KMS-11 (cell line): ENCODE results near the gene BLCAP.

Experiments used
- H2AFZ ChIP-seq: fragments of 200-600 bp; sonication (generic); 2 replicates; pipeline ENCODE4 v1.6.1; 2016; ENCODE audit warnings: antibody characterized with exemption, mixed run types, low read depth
- H3K27ac ChIP-seq: fragments of 200-600 bp; sonication (generic); 2 replicates; pipeline ENCODE4 v1.6.1; 2016; ENCODE audit warnings: mild to moderate bottlenecking, mixed run types
- H3K27me3 ChIP-seq: fragments of 200-600 bp; sonication (generic); 2 replicates; pipeline ENCODE4 v1.6.1; 2017; ENCODE audit warnings: mild to moderate bottlenecking, low read depth, mixed run types, moderate library complexity; ENCODE audit not compliant: insufficient read depth
- H3K36me3 ChIP-seq: fragments of 200-600 bp; sonication (generic); 2 replicates; pipeline ENCODE4 v1.6.1; 2017; ENCODE audit warnings: mild to moderate bottlenecking, mixed run types; ENCODE audit not compliant: insufficient read depth
- H3K4me1 ChIP-seq: fragments of 200-600 bp; sonication (generic); 2 replicates; pipeline ENCODE4 v1.6.1; 2016; ENCODE audit warnings: mild to moderate bottlenecking, low read depth, mixed run types; ENCODE audit not compliant: poor library complexity, severe bottlenecking
- H3K4me2 ChIP-seq: fragments of 200-600 bp; sonication (generic); 2 replicates; pipeline ENCODE4 v1.7.0; 2016; ENCODE audit warnings: mild to moderate bottlenecking, mixed run types
- H3K4me3 ChIP-seq: fragments of 200-600 bp; sonication (generic); IDR thresholded peaks from 2 replicates; pipeline ENCODE4 v1.6.1; 2017; ENCODE audit warnings: low read depth, low read length, mixed read lengths; ENCODE audit not compliant: insufficient read depth
- H3K79me2 ChIP-seq: fragments of 200-600 bp; sonication (generic); 2 replicates; pipeline ENCODE4 v1.6.1; 2016; ENCODE audit warnings: low read depth, mixed run types; ENCODE audit not compliant: insufficient read depth
- H3K9ac ChIP-seq: fragments of 200-600 bp; sonication (generic); 2 replicates; pipeline ENCODE4 v1.6.1; 2016; ENCODE audit warnings: mild to moderate bottlenecking, mixed run types
- H4K20me1 ChIP-seq: fragments of 200-600 bp; sonication (generic); 2 replicates; pipeline ENCODE4 v1.6.1; 2016; ENCODE audit warnings: mild to moderate bottlenecking, mixed run types; ENCODE audit not compliant: insufficient read depth
- CTCF ChIP-seq: fragments of 200-600 bp; sonication (generic); conservative IDR thresholded peaks from 2 replicates; pipeline ENCODE4 v1.6.1; 2017; ENCODE audit warnings: low read depth, mild to moderate bottlenecking, antibody characterized with exemption, low read length, moderate library complexity, mixed read lengths

The BLCAP gene

DNA sequence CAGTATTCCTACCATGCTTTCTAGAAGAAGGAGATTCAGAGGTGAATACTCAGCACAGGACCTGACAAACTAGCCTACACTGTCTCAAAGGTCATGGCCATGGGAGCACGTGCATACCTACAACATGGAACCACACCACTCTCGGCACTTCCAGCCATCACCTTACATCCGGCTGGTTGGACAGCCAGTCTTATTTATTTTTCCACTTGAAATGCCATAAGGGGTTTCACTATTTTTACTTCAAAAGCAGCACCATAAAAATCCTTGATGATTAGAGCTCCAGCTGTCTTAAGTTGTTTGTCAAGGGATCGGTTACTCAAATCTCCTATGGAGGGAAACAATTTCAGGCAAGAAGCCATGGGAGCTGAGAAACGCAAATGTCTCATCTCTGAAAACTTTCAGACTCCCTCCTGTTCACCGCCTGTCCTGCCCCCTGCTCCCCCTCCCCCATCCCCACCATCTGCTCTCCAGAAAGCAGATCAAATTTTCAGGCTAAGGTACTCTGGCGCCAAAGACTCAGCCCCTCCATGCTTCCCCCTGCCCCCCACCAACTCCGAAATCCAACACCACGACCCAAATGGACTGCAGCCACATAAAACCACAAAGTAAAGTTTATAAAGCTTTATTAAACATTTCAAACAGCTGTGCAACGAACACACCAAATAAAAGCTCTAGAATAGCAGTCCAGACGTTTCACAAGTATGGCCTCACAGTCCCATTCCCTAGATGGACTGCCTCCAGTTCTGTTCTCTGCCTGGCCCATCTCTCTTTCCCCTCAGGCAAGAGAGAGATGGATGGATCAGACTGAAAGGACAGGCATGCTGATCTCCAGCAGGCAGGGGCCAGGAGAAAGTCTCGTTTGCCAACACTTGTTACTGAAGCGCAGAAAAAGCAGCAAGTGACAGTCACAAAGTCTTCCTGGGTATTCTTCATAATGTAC is 10.6 kb downstream of the BLCAP start:
- H2AFZ ChIP-seq = no peak overlapping the region
- no peak overlapping the region for H3K4me3 ChIP-seq
- no peak for TF ChIP-seq CTCF
- H3K27me3 ChIP-seq = no peaks in the 10 kb centered on the region
- no peaks in the 10 kb centered on the region for H3K36me3 ChIP-seq
- no peak overlapping the region for H3K9ac ChIP-seq
- H3K4me1 ChIP-seq = no peaks in the 10 kb centered on the region
- no peak overlapping the region for H3K4me2 ChIP-seq
- H3K27ac ChIP-seq = no peak overlapping the region
- no peaks in the 10 kb centered on the region for H4K20me1 ChIP-seq
- peaks cover 19% of the 10 kb centered on the region; the same call in 1 of the 2 replicates for H3K79me2 ChIP-seq

DNA sequence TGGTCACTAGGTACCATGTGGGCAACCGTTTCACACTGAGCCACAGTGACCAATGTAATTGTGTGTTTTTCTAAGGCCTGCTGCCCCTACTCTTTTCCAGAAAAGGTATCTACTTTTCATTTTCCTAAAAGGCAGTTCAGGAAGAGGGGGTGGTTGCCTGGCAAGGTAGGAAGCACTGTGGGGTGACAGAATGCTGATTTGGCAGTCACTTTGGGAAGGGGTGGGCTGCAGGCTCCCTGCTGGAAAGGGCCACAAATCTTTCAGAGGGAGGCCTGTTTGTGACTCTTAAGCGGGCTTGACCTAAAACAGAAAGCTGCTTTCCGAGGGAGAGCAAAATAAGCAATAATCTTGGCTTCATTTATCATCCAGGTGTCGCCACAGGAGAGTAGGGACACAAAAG is 11.8 kb downstream of the BLCAP start:
- Histone ChIP-seq H3K4me1 (no peaks in the 10 kb centered on the region), H4K20me1 (no peaks in the 10 kb centered on the region), H3K9ac (no peak overlapping the region), H3K27me3 (no peaks in the 10 kb centered on the region), H2AFZ (no peak overlapping the region), H3K4me3 (no peak overlapping the region), H3K27ac (no peak overlapping the region), H3K79me2 (peaks cover 11% of the 10 kb centered on the region; the same call in 1 of the 2 replicates), H3K36me3 (no peaks in the 10 kb centered on the region), H3K4me2 (no peak overlapping the region)
- no peak for TF ChIP-seq CTCF

DNA sequence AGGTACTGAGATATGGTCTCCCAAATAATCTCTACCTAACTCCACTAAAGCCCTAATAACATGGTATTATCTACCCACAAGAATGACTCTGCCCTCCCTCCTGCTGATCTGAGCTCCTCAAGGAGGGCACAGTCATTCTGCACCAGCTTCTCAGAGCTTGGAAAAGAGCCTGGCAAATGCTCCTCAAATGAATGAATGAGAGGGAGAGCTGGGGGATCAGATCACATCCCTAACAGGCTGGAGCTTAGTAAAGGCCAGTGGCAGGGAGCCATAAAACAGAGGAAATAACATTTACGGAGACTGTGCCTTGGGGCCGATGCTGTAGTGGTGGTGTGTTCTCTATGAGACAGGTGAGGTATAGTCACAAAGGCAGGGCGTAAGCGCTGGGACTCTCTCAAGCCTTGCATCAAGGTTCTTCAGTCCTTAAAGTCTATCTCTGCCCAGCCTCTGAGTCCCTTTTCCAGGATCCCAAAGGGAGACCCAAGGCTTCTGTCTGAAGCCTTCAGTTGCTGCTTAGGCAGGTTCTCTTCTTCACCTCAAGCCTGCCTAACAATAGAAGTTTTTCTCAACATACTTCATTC is 13.8 kb downstream of the BLCAP start:
- H2AFZ ChIP-seq = no peak overlapping the region
- no peak overlapping the region for H3K27ac ChIP-seq
- no peak overlapping the region for H3K4me3 ChIP-seq
- no peak for TF ChIP-seq CTCF
- no peak overlapping the region for H3K4me2 ChIP-seq
- H3K79me2 ChIP-seq = no peaks in the 10 kb centered on the region
- H3K27me3 ChIP-seq = no peaks in the 10 kb centered on the region
- H3K9ac ChIP-seq = no peak overlapping the region
- no peaks in the 10 kb centered on the region for H3K36me3 ChIP-seq
- no peaks in the 10 kb centered on the region for H4K20me1 ChIP-seq
- no peaks in the 10 kb centered on the region for H3K4me1 ChIP-seq

DNA sequence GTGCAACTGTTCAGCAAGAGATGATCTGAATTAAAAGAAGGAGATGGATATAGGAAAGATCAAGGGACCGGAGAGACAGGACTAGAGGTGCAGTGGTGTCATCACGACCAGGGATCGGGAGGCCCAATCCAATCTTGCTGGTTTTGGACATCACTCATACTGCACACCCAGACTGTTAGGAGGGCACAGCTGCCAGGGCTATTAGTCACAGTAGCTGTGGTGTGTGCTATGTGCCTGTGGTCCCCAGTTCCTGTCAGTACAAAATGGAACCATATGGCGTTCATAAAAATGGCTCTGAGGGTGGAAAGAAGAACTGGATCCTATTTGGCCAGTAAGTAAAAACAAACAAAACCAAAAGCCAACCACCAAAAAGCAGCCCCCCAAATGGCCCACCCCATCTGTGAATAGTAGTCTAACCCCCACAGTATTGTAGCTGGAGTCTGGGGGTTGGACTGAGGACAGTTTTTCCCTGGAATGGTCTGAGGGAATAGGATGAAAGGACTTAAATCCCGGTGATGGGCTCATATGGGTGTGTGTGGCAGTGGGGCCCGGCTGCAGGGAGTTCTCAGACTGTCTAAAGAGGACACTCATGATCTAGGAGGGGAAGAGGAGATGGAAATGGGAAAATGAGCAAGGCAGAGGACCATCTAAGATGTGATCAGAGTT is 15.9 kb downstream of the BLCAP start:
- H4K20me1 ChIP-seq = no peaks in the 10 kb centered on the region
- no peak overlapping the region for H3K4me3 ChIP-seq
- H3K4me1 ChIP-seq = no peaks in the 10 kb centered on the region
- H3K27ac ChIP-seq = no peak overlapping the region
- no peaks in the 10 kb centered on the region for H3K27me3 ChIP-seq
- no peak for TF ChIP-seq CTCF
- H3K9ac ChIP-seq = no peak overlapping the region
- no peak overlapping the region for H3K4me2 ChIP-seq
- no peaks in the 10 kb centered on the region for H3K79me2 ChIP-seq
- H2AFZ ChIP-seq = no peak overlapping the region
- no peaks in the 10 kb centered on the region for H3K36me3 ChIP-seq
